NB4 (cell line): ENCODE data around the gene S100PBP.
"Not testable (repeated sequence)": the region's sequence is repeated elsewhere in the genome, so short reads cannot be mapped to it uniquely, and the experiment has no call there.

Experiments used
- DNase-seq: peaks from one replicate; pipeline ENCODE4 v3.0.0; 2010; ENCODE audit warnings: low read depth
- H3K4me3 ChIP-seq: one replicate; pipeline ENCODE4 v1.5.1; 2011; ENCODE audit warnings: mild to moderate bottlenecking, low read depth, low read length, moderate library complexity
- CTCF ChIP-seq: IDR thresholded peaks from one replicate; pipeline ENCODE4 v1.5.1; 2012; ENCODE audit warnings: low read depth, low read length
- MAX ChIP-seq: IDR thresholded peaks from 2 replicates; pipeline ENCODE4 v1.6.1; 2011; ENCODE audit warnings: low read depth, low read length
- MYC ChIP-seq: IDR thresholded peaks from 2 replicates; pipeline ENCODE4 v1.6.1; 2011; ENCODE audit warnings: low read depth, low read length
- POLR2A ChIP-seq: IDR thresholded peaks from 2 replicates; pipeline ENCODE4 v1.6.1; 2011; ENCODE audit warnings: mild to moderate bottlenecking; ENCODE audit not compliant: insufficient read length; ENCODE audit errors: extremely low read depth

The S100PBP gene

GRCh38 chr1:32782086-32782485 lies 35.4 kb upstream of the S100PBP start:
- no peak for TF ChIP-seq MYC
- TF ChIP-seq CTCF, result no peak
- TF ChIP-seq MAX, result no peak
- no peak for TF ChIP-seq POLR2A
- H3K4me3 ChIP-seq, result no peak overlapping the region
- no peak for DNase-seq

GRCh38 chr1:32783851-32784250 lies 33.6 kb upstream of the S100PBP start:
- no peak overlapping the region for H3K4me3 ChIP-seq
- TF ChIP-seq MYC, result no peak
- TF ChIP-seq MAX, result no peak
- no peak for TF ChIP-seq POLR2A
- TF ChIP-seq CTCF, result no peak

GRCh38 chr1:32784817-32785216 lies 32.6 kb upstream of the S100PBP start:
- no peak for DNase-seq
- TF ChIP-seq POLR2A, result no peak
- no peak for TF ChIP-seq CTCF
- no peak for TF ChIP-seq MAX
- no peak for TF ChIP-seq MYC
- no peak overlapping the region for H3K4me3 ChIP-seq

More at GRCh38 chr1:32783851-32784250, 33.6 kb upstream of the S100PBP start:
- DNase-seq, result no peak

- no peak overlapping the region for H3K4me3 ChIP-seq
- peak; percentile 26 for DNase-seq
- TF ChIP-seq MYC, result no peak
- TF ChIP-seq CTCF, result no peak
- TF ChIP-seq MAX, result no peak
- TF ChIP-seq POLR2A, result no peak
Observed at GRCh38 chr1:32786856-32787255, 30.6 kb upstream of the S100PBP start.

- not testable (repeated sequence) for DNase-seq
Observed at GRCh38 chr1:32789356-32789755, 28.1 kb upstream of the S100PBP start.

GRCh38 chr1:32791881-32792280 lies 25.6 kb upstream of the S100PBP start:
- no peak overlapping the region for H3K4me3 ChIP-seq
- no peak for DNase-seq
- no peak for TF ChIP-seq MYC
- TF ChIP-seq MAX, result no peak
- TF ChIP-seq POLR2A, result no peak
- TF ChIP-seq CTCF, result no peak

More at GRCh38 chr1:32789356-32789755, 28.1 kb upstream of the S100PBP start:
- H3K4me3 ChIP-seq, result not testable (repeated sequence)

- not testable (repeated sequence) for DNase-seq
Observed at GRCh38 chr1:32795763-32796162, 21.7 kb upstream of the S100PBP start.

More at GRCh38 chr1:32795763-32796162, 21.7 kb upstream of the S100PBP start:
- not testable (repeated sequence) for H3K4me3 ChIP-seq
